Naive B cell (primary cell): ENCODE results near the gene RIMKLB. TPM values are rescaled to one million over a fixed set of nuclear protein-coding genes. Genes with fewer than 3 reads are reported as not detected.
"Not testable (repeated sequence)": the region's sequence is repeated elsewhere in the genome, so short reads cannot be mapped to it uniquely, and the experiment has no call there.

Experiments used
- ATAC-seq, 2 donors: fragments of 150-1000 bp; cut with Tn5 transposase; 2 replicates each; pipeline ENCODE4 v1.10.0; 2021; ENCODE audit warnings: low read depth in 2 of 2, mild to moderate bottlenecking in 2 of 2, moderate library complexity in 2 of 2
- DNase-seq: peaks from one replicate; pipeline ENCODE4 v3.0.0; 2022
- H3K27ac Mint-ChIP-seq, 6 donors: one replicate each; pipeline ENCODE4 v1.8.0; 2020 to 2022; ENCODE audit warnings: mild to moderate bottlenecking in 6 of 6, mixed read lengths in 6 of 6, moderate library complexity in 5 of 6, inconsistent platforms in 2 of 6
- H3K27me3 Mint-ChIP-seq, 3 donors: one replicate each; pipeline ENCODE4 v1.8.0; 2021 to 2022; ENCODE audit warnings: mixed read lengths in 3 of 3, mild to moderate bottlenecking in 1 of 3
- H3K36me3 Mint-ChIP-seq, 2 donors: one replicate each; pipeline ENCODE4 v1.8.0; 2020 to 2022; ENCODE audit warnings: mixed read lengths in 2 of 2, inconsistent platforms in 1 of 2, mild to moderate bottlenecking in 1 of 2
- H3K4me1 Mint-ChIP-seq, 3 donors: one replicate each; pipeline ENCODE4 v1.8.0; 2020 to 2022; ENCODE audit warnings: mixed read lengths in 3 of 3, inconsistent platforms in 1 of 3, mild to moderate bottlenecking in 1 of 3, moderate library complexity in 1 of 3
- H3K4me3 Mint-ChIP-seq, 8 donors: one replicate each; pipeline ENCODE4 v1.8.0; 2020 to 2022; ENCODE audit warnings: mild to moderate bottlenecking in 8 of 8, mixed read lengths in 8 of 8, moderate library complexity in 8 of 8, inconsistent platforms in 2 of 8
- H3K9me3 Mint-ChIP-seq, 7 donors: one replicate each; pipeline ENCODE4 v1.8.0; 2020 to 2022; ENCODE audit warnings: mixed read lengths in 7 of 7, mild to moderate bottlenecking in 5 of 7, inconsistent platforms in 2 of 7, moderate library complexity in 1 of 7
- polyA plus RNA-seq, 6 donors: library from polyadenylated mRNA; unstranded; fragments of 300-500 nt; fragmentation: Illumina TruSeq; gene quantifications; one replicate each; pipeline ENCODE4 v1.2.3, GENCODE V29; 2021; ENCODE audit warnings: low read depth in 6 of 6

RIMKLB gene
- polyA plus RNA-seq, 6 donors from 2014 or later = 6.8 to 13.2 (median 8.1) TPM

DNA sequence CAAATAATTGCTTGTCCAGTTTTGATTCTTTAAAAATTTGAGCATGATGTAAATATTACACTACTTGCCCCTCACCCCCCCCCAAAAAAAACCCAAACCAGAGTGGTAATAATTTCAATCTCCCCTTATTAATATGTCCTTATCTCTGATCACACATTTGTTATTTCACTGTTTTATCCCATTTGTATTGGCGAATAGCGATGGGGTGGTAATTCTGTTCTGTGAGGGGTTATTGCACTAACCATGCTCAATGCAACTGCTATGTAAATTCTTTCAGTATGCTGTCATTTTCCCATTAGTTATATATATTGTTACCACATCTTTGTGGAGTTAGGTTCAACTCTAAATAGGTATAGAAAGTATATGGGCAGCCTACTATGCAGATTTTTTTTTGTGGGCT is 1.1 kb downstream of the RIMKLB start:
- Mint-ChIP-seq H3K4me1 (peaks cover 24 to 44% (median 29%) of the 10 kb centered on the region in 3 donors), H3K9me3 (no peaks in the 10 kb centered on the region), H3K27ac (peak overlapping the region; percentile 59 to 94 (median 91)), H3K36me3 (no peaks in the 10 kb centered on the region), H3K4me3 (peak overlapping the region; percentile 84 to 98 (median 92)), H3K27me3 (no peaks in the 10 kb centered on the region)
- ATAC-seq = no peak
- DNase-seq = no peak

DNA sequence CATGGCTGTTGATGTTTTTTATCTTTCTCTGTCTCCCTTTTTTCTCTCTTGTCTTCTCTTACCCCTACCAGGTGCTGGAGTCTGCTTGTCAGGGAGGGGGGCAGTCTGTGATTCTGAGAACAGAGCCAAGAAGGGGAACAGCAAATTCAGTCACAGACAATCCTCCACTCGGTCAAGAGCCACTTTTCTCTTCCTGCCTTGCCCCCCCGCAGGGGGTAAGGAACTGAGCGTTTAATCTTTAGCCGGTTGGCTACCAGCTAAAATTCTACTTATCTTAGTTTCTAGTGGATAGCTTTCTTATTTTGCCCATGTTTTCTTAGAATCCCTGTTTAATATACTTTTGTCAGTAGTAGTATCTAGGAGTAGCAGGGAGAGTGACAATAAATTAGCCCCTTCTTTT is 1.9 kb downstream of the RIMKLB start:
- no peaks in the 10 kb centered on the region for H3K36me3 Mint-ChIP-seq
- ATAC-seq (no peak), DNase-seq (no peak)
- no peaks in the 10 kb centered on the region for H3K9me3 Mint-ChIP-seq
- no peaks in the 10 kb centered on the region for H3K27me3 Mint-ChIP-seq
- H3K4me1 Mint-ChIP-seq = peaks cover 24 to 44% (median 29%) of the 10 kb centered on the region in 3 donors
- H3K27ac Mint-ChIP-seq = peak overlapping the region; percentile 26 to 97 (median 76)
- H3K4me3 Mint-ChIP-seq = peak overlapping the region; percentile 63 to 91 (median 78)

DNA sequence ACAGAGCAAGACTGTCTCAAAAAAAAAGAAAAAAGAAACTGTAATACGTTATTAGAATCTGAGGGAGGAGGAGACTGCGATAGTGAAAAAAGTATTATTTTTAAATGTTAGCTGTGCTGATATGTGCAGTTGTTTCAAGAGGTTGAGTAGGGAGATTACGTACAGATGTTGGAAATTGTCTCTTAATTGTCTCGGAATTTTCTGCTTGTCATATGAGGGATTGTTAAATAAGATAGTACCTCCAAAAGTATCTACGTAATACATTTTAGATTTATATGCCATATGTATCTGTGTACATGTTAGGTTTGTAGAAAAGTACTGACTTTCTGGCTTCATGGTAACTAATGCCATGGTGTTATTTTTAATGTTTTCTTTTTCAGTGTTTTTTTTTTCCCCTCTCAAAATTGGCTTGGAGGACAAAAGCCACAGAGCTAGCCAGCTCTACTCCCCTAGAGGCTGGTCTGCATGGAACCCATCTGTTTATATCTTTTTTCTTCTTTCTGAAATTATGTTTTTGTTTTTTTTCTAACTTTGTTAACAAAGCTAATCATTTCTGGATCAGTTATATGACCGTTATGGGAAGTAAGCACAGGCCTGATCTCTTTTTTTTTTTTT is 3.4 kb downstream of the RIMKLB start:
- Mint-ChIP-seq H3K27me3 (no peaks in the 10 kb centered on the region), H3K4me1 (peaks cover 24 to 36% (median 29%) of the 10 kb centered on the region in 3 donors), H3K36me3 (no peaks in the 10 kb centered on the region), H3K9me3 (no peaks in the 10 kb centered on the region), H3K4me3 (peak overlapping the region in 2 of 8 donors; percentile 12 to 61), H3K27ac (peak overlapping the region in 1 of 6 donors; percentile 61)
- ATAC-seq = no peak
- DNase-seq = no peak

DNA sequence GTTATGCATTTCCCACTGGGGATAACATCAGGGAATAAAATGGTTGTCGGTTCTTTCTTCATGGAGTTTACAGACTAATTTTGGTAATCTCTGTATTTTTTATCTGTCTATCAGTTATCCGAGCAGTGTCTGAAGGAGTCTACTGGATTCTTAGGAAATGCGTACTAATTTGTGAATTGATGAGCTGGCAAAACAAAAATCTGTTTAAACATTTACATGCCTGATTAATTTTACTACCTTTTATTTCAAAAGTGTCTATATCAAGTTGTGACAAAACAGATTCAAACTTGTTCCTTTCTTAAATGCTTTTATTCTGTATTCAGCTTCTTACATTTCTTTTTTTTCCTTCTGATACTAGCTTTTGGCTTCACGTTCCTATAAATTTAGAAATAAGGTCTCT is 4.4 kb downstream of the RIMKLB start:
- Mint-ChIP-seq H3K27me3 (no peaks in the 10 kb centered on the region), H3K27ac (no peak overlapping the region), H3K4me3 (peak overlapping the region in 1 of 8 donors; percentile 48), H3K4me1 (peaks cover 16 to 27% (median 26%) of the 10 kb centered on the region in 3 donors), H3K36me3 (no peaks in the 10 kb centered on the region), H3K9me3 (no peaks in the 10 kb centered on the region)
- DNase-seq (no peak), ATAC-seq (no peak)

DNA sequence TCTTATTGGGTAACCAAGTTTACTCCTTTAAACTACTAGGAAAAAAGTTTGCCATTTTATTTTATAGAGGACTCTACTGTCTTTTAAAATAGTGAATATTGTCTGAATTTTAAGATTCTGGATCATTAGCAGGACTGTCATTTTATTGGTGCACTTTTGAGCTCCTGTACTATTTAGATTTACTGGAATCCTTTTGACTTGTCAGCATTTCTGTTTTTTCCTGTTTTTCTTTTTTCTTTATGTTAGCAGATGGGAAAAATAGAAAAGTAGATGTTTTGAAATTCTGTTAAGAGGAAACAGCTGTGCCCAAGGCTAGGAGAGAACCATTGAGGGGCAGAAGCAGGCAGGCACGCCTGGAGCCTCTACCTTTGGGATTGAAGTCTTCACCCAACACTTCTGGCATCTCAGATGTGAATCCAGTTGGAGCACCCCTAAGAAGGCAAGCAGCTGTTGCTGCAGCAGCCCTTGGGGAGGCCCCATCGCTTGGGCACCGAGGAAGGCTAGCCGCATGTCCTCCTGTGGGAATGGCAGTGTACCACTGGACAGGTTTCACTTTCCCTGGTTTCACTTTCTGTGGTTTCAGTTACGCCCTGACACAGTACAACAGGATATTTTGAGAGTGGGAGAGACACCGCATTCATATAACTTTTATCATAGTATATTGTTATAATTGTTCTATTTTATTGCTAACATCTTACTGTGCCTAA is 11.5 kb downstream of the RIMKLB start:
- DNase-seq = peak; percentile 27
- Mint-ChIP-seq H3K9me3 (no peaks in the 10 kb centered on the region), H3K27ac (peak overlapping the region in 4 of 6 donors; percentile 23 to 63 (median 51)), H3K36me3 (no peaks in the 10 kb centered on the region), H3K4me3 (peak overlapping the region; percentile 53 to 88 (median 76)), H3K27me3 (no peaks in the 10 kb centered on the region), H3K4me1 (peaks cover 7 to 25% (median 18%) of the 10 kb centered on the region in 3 donors)
- peak; percentile 70 to 79 for ATAC-seq

DNA sequence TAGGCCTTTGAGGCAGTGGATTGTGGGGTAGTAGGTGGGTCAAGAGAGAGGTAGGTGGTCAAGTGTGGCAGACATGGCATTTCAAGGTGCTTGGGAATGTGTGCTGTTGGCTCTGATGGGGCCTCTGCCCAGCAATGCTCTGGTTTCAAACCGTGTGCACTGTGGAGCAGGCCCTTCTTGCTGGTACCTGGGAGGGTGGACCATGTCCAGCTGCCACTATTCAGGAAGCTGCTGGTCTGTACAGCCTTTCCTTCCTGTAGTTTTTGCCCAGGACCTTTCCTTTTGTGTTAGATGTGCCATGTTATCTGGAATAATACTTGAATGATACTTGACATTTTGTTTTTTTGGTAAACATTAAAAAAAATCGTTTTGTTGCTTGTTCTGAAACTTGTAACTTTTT is 14.8 kb downstream of the RIMKLB start:
- peaks cover 7 to 20% (median 18%) of the 10 kb centered on the region in 3 donors for H3K4me1 Mint-ChIP-seq
- H3K27ac Mint-ChIP-seq = peak overlapping the region in 1 of 6 donors; percentile 26
- no peak overlapping the region for H3K4me3 Mint-ChIP-seq
- no peaks in the 10 kb centered on the region for H3K27me3 Mint-ChIP-seq
- peaks cover 0 to 4% of the 10 kb centered on the region in 2 donors for H3K36me3 Mint-ChIP-seq
- ATAC-seq = no peak
- no peak for DNase-seq
- no peaks in the 10 kb centered on the region for H3K9me3 Mint-ChIP-seq

DNA sequence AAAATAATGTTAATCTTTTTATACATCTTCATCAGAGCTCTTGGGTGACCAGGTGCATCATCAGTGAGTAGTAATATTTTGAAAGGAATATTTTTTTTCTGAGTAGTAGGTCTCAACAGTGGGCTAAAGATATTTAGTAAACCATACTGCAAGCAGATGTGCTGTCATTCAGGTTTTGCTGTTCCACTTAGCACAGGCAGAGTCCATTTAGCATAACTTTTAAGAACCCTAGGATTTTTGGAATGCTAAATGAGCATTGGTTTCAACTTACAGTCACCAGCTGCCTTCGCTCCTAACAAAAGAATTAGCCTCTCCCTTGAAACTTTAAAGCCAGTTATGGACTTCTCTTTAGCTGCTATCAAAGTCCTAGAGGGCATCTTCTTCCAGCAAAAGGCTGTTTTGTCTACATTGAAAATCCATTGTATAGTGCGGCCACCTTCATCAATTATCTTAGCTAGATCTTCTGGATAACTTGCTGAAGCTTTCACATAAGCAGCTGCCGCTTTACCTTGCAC is 24.6 kb downstream of the RIMKLB start:
- no peak for DNase-seq
- Mint-ChIP-seq H3K27me3 (no peaks in the 10 kb centered on the region), H3K4me3 (no peak overlapping the region), H3K27ac (peak overlapping the region in 2 of 6 donors; percentile 4 to 7), H3K4me1 (peaks cover 8 to 22% (median 14%) of the 10 kb centered on the region in 3 donors), H3K9me3 (no peaks in the 10 kb centered on the region), H3K36me3 (peaks cover 0 to 12% of the 10 kb centered on the region in 2 donors)
- no peak for ATAC-seq

DNA sequence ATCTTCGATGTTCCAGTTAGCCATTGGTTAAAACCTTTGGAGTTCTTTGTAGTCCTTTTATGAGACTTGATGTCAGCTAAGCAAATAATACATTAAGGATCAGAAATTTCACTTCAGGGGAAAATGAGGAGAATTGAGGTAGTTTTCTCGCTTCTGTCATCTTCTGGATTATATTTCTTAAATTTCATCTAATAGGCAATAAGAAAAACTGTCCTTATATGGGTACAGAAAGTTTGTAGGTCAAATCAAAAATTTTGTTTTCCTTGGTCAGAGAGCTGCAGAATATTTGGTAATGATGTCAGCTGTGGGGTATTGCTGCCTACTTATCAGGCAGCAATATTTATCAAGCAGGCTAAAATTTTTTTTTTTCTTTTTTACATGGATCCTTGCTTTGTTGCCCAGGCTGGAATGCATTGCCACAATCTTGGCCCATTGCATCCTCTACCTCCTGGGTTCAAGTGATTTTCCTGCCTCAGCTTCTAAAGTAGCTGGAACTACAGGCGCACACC is 37.1 kb downstream of the RIMKLB start:
- no peaks in the 10 kb centered on the region for H3K36me3 Mint-ChIP-seq
- H3K4me3 Mint-ChIP-seq = no peak overlapping the region
- ATAC-seq (no peak), DNase-seq (no peak)
- H3K27ac Mint-ChIP-seq = no peak overlapping the region
- peaks cover 12 to 46% (median 41%) of the 10 kb centered on the region in 3 donors for H3K4me1 Mint-ChIP-seq
- no peaks in the 10 kb centered on the region for H3K27me3 Mint-ChIP-seq
- no peaks in the 10 kb centered on the region for H3K9me3 Mint-ChIP-seq

DNA sequence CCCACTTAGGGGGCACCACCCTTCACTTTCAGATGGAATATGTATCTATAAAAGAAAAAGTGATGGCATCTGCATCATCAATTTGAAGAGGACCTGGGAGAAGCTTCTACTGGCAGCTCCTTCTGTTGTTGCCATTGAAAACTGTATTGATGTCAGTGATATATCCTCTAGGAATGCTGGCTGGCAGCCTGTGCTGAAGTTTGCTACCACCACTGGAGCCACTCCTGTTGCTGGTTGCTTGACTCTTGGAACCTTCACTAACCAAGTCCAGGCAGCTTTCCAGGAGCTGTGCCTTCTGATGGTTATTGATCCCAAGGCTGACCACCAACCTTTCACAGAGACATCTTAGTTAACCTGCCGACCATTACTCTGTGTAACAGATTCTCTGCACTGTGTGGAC is 44.7 kb downstream of the RIMKLB start:
- Mint-ChIP-seq H3K27me3 (no peaks in the 10 kb centered on the region), H3K4me1 (peaks cover 16 to 41% (median 30%) of the 10 kb centered on the region in 3 donors), H3K4me3 (no peak overlapping the region), H3K36me3 (no peaks in the 10 kb centered on the region), H3K9me3 (peaks cover 0 to 2% (median 0%) of the 10 kb centered on the region in 7 donors), H3K27ac (no peak overlapping the region)
- DNase-seq (no peak), ATAC-seq (no peak)

DNA sequence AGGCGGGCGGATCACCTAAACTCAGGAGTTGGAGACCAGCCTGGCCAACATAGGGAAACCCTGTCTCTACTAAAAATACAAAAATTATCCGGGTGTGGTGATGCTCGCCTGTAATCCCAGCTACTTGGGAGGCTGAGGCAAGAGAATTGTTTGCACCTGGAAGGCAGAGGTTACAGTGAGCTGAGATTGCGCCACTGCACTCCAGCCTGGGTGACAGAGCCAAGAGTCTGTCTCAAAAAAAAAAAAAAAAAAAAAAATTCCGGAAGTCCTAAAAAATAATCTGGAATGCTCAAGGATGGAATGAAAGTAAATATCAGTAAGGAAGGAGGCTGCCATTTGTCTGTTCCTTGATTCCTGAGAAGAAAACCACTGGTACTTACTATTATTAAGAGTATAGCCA is 45.3 kb downstream of the RIMKLB start:
- Mint-ChIP-seq H3K4me1 (peaks cover 16 to 38% (median 30%) of the 10 kb centered on the region in 3 donors), H3K27ac (peak overlapping the region in 2 of 6 donors; percentile 30 to 64)
- H3K4me3 Mint-ChIP-seq, H3K9me3 Mint-ChIP-seq, H3K36me3 Mint-ChIP-seq, H3K27me3 Mint-ChIP-seq, DNase-seq, ATAC-seq: not testable (repeated sequence)

DNA sequence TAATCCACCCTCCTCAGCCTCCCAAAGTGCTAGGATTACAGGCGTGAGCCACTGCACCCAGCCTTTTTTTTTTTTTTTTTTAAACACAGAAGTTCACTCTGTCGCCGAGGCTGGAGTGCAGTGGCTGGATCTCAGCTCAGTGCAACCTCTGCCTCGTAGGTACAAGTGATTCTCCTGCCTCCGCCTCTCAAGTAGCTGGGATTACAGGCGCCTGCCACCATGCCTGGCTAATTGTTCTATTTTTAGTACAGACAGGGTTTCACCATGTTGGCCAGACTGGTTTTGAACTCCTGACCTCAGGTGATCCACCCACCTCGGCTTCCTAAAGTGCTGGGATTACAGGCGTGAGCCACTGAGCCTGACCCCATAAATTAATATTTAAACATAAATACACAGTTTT is 47.8 kb downstream of the RIMKLB start:
- H3K36me3 Mint-ChIP-seq, ATAC-seq, DNase-seq, H3K9me3 Mint-ChIP-seq, H3K27me3 Mint-ChIP-seq, H3K4me3 Mint-ChIP-seq, H3K27ac Mint-ChIP-seq: not testable (repeated sequence)
- peaks cover 3 to 13% (median 8%) of the 10 kb centered on the region in 3 donors for H3K4me1 Mint-ChIP-seq

DNA sequence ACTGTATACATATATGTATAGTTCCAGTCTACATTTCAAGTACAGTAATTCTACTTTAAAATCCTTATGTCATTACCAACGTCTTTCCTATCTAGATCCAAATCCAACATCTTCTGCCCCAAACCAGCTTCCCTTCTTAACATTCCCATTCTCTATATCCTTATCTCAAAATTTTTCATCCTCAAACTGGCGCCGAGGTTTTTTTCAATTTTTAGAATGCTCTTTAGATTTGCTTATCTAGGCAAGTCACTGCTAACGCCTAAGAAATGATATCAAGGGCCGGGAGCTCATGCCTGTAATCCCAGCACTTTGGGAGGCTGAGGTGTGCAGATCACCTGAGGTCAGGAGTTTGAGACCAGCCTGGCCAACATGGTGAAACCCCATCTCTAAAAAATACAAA is 48.3 kb downstream of the RIMKLB start:
- Mint-ChIP-seq H3K9me3 (peaks cover 0 to 2% (median 0%) of the 10 kb centered on the region in 7 donors), H3K36me3 (peaks cover 0 to 4% of the 10 kb centered on the region in 2 donors), H3K27ac (peak overlapping the region in 1 of 6 donors; percentile 5), H3K4me1 (peaks cover 3 to 9% (median 4%) of the 10 kb centered on the region in 3 donors), H3K4me3 (no peak overlapping the region), H3K27me3 (no peaks in the 10 kb centered on the region)
- no peak for DNase-seq
- no peak for ATAC-seq

DNA sequence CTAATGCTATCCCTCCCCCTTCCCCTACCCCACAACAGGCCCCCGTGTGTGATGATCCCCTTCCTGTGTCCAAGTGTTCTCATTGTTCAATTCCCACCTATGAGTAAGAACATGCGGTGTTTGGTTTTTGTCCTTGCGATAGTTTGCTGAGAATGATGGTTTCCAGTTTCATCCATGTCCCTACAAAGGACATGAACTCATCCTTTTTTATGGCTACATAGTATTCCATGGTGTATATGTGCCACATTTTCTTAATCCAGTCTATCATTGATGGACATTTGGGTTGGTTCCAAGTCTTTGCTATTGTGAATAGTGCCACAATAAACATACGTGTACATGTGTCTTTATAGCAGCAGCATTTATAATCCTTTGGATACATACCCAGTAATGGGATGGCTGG is 62.3 kb downstream of the RIMKLB start:
- not testable (repeated sequence) for H3K4me3 Mint-ChIP-seq, H3K27me3 Mint-ChIP-seq, DNase-seq, H3K9me3 Mint-ChIP-seq, H3K27ac Mint-ChIP-seq, ATAC-seq, H3K4me1 Mint-ChIP-seq
- peaks cover 24 to 31% of the 10 kb centered on the region in 2 donors for H3K36me3 Mint-ChIP-seq
